ENCODE data around the gene TSTD1.
A peak's percentile ranks its signal among the peaks of the same experiment; 100 is the strongest.
"Not testable (repeated sequence)": the region's sequence is repeated elsewhere in the genome, so short reads cannot be mapped to it uniquely, and the experiment has no call there.

TSTD1 gene

GRCh38 chr1:161006563-161006962, 32.2 kb downstream of the TSTD1 start:
- DNase-seq: no peak

DNA sequence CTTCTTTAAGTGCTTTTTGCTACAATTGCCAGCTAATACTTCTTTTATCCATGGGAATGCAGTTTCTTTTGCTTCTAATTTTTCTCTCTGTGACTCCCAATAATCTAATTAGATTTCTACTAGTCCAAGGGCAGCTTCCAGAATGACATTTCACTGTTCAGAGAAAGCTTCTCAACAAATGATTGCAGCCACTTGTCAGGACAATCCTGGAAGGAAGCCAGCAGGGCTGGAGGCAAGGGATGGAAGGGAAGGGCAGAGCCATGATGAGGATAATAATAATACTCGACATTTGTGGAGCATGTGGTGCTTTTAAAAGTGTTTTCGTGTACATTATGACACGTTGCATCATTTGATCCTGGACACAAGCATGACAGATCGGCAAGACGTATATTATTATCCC, 37.2 kb downstream of the TSTD1 start:
- peak; percentile 49 for DNase-seq

- no peak for DNase-seq
Measured at GRCh38 chr1:161000736-161001480, 37.9 kb downstream of the TSTD1 start.

- no peak for DNase-seq
Measured at GRCh38 chr1:160999376-160999775, 39.4 kb downstream of the TSTD1 start.

GRCh38 chr1:160997323-160998038, 41.3 kb downstream of the TSTD1 start:
- no peak for DNase-seq

- DNase-seq: no peak
Measured at GRCh38 chr1:160996178-160996577, 42.6 kb downstream of the TSTD1 start.

DNA sequence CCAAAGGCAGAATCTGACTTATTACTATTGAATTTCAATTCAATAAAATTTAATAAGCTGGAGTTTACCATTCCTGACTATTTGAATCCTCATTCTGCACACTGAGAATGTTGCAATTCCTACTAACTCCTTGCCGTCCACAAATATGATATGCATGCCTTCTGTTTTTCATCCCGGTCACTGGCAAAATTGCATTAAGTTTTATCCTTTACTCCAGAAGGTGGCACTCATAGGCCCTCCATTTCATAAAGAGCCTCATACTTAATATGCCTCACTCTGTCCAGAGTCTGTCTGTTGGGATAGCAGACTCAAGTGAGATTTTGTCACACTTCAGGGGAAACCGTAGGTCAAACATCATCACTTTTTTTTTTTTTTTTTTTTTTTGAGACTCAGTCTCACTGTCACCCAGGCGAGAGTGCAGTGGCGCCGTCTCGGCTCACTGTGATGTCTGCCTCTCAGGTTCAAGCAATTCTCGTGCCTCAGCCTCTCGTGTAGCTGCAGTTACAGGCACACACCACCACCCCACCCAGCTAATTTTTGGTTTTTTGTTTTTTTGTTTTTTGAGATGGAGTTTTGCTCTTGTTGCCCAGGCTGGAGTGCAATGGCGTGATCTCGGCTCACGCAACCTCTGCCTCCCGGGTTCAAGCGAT, 45.1 kb downstream of the TSTD1 start:
- peak; percentile 27 for DNase-seq

DNA sequence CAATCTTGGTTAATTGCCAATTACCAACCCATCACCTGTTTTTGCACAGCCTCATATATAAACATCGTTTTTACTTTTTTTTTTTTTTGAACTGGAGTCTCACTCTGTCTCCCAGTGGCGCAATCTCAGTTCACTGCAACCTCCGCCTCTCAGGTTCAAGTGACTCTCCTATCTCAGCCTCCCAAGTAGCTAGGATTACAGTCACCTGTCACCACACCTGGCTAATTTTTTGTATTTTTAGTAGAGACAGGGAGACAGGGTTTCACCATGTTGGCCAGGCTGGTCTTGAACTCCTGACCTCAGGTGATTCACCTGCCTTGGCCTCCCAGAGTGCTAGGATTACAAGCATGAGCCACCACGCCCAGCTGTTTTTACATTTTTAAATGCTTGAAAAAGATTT, 46.7 kb downstream of the TSTD1 start:
- not testable (repeated sequence) for DNase-seq

All from NCI-H1105 treated with DMSO at 0.1 percent for 48 hours (cell line).